Measurements from ENCODE around the gene NIN. TPM values are rescaled to one million over a fixed set of nuclear protein-coding genes. Genes with fewer than 3 reads are reported as not detected.

The NIN gene, protein sequence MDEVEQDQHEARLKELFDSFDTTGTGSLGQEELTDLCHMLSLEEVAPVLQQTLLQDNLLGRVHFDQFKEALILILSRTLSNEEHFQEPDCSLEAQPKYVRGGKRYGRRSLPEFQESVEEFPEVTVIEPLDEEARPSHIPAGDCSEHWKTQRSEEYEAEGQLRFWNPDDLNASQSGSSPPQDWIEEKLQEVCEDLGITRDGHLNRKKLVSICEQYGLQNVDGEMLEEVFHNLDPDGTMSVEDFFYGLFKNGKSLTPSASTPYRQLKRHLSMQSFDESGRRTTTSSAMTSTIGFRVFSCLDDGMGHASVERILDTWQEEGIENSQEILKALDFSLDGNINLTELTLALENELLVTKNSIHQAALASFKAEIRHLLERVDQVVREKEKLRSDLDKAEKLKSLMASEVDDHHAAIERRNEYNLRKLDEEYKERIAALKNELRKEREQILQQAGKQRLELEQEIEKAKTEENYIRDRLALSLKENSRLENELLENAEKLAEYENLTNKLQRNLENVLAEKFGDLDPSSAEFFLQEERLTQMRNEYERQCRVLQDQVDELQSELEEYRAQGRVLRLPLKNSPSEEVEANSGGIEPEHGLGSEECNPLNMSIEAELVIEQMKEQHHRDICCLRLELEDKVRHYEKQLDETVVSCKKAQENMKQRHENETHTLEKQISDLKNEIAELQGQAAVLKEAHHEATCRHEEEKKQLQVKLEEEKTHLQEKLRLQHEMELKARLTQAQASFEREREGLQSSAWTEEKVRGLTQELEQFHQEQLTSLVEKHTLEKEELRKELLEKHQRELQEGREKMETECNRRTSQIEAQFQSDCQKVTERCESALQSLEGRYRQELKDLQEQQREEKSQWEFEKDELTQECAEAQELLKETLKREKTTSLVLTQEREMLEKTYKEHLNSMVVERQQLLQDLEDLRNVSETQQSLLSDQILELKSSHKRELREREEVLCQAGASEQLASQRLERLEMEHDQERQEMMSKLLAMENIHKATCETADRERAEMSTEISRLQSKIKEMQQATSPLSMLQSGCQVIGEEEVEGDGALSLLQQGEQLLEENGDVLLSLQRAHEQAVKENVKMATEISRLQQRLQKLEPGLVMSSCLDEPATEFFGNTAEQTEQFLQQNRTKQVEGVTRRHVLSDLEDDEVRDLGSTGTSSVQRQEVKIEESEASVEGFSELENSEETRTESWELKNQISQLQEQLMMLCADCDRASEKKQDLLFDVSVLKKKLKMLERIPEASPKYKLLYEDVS (N-terminal part only)
- 19.8 and 20.9 TPM in 2 replicates for total RNA-seq (2014; rRNA removed; shearing (Covaris generic))

DNA sequence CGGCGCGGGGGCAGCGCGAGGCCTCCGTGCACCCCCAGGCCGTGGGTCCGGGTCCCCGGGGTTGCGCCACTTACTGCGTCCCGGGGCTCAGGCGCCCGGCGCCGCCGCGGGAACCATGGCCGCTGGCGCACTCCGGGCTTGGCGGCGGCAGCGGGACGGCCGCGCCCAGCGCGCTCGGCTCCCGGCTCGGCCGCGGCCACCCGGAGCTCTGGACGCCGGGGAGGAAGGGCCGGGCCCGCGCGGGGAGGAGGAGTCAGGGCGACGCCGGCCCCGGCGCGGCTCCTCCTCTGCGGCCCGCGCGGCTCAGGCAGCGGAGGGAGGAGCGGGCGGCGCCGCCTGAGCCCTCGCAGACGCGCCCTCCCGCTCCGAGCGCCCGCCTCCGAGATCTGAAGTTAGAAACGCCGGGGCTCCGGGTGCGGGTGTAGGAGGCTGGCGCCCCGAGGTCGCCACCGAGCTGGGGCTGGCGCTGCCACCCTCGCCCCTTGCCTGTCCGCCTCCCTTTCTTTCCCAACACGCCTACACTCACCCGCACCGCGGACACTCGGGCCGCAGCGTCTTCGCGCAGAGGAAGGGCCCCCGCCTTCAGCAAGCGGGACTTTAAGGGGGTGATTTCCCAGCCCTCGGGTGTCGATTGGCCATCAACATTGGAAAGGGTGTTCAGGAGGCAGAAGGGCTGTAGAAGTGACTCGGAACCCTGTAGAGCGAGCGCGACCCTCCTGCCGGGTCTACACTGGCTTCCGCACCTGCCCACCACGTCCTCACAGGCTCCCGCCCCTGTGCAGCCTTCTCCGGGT lies at the start of gene NIN:
NIN (minus strand) TSS at position 231 of the 794 bp plus-strand sequence. CDS start 9,106 bp downstream, outside the sequence.

DNA sequence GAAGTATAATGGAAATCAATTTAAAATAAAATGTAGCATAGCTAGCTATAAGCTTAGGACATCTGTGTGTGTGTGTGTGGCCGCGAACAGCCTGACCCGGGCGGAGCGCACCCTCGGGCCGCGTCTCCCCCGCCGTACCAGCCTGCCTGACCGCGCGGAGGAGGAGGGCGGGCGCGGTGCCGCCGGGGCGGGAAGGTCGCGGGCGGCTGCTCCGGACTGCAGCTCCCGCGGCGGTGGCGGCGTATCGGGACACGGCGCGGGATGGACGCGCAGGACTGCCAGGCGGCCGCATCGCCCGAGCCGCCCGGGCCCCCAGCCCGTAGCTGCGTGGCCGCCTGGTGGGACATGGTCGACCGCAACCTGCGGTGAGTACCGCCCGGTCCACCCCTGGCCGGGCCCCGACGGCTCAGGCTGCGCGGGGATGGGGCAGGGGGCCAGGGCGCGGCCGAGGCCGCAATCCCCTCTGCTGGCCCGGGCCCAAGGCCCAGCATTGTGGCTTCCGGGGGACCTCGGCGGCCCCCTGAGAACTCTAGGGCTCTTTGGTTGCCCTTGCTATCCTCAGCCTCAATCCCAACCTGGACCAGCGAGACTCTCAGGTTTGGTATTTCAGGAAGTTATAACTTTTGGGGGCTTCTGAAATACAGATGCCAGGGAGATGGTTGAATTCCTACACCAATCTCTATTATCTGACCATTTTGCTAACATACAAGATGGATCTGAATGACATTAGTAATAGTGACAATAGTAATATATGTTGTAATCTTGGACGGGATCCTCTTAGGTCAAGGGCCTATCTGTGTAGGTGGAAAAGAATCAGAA lies 41.2 kb upstream of the NIN start, which contains the start of gene ABHD12B:
ABHD12B (plus strand) TSS at position 140 of the 819 bp plus-strand sequence; CDS start at position 262, 122 bp downstream.

Small RNA genes within 50 kb of the gene (small RNA-seq; reads per million reads assigned to genes)
- gene RF00593: not detected

Other genes starting within 250 kb of the NIN start
- gene SAV1, start 162.9 kb downstream of the NIN start, total RNA-seq (2014; rRNA removed; shearing (Covaris generic)): 34.7 and 37.4 TPM in 2 replicates
- gene ABHD12B, start 40.9 kb upstream of the NIN start, total RNA-seq (2014; rRNA removed; shearing (Covaris generic)): not detected in 2 replicates
- gene PYGL, start 113.3 kb upstream of the NIN start, total RNA-seq (2014; rRNA removed; shearing (Covaris generic)): 140 and 154 TPM in 2 replicates